ENCODE results near the gene SBNO2.

The SBNO2 gene

DNA sequence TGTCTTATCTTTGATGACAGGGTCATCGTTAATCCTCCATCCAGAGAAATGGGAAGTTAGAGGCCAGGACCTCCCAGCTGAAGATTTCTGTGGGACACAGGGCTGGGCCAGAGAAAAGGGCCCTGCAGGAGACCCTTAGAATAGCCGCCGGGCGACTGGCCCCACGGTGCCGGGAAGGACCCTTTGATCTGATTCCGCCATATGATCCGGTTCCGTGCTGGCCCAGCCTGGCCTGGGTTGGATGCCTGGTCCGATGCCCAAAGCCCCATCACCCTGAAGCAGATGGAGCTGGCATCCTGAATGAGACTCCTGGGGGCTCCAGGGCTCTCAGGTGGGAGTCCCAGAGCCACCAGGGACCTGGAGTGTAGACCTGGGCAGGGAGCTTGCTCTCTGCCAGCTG, 25.5 kb upstream of the SBNO2 start:
- Histone ChIP-seq H3K9ac (ENCODE audit: low read depth, low read length, poor library complexity, severe bottlenecking) (no peak overlapping the region), H3K4me1 (ENCODE audit: insufficient read depth, low read length, poor library complexity, severe bottlenecking) (peaks cover 10% of the 10 kb centered on the region), H3K36me3 (ENCODE audit: insufficient read depth, low read length) (no peaks in the 10 kb centered on the region), H2AFZ (ENCODE audit: low read length) (no peak overlapping the region), H3F3A (ENCODE audit: low read depth) (peaks cover 6% of the 10 kb centered on the region; the same call in 1 of the 2 replicates), H4K20me1 (ENCODE audit: insufficient read depth, low read length, poor library complexity, severe bottlenecking) (no peaks in the 10 kb centered on the region), H3K4me2 (ENCODE audit: low read depth, low read length, poor library complexity, severe bottlenecking) (no peak overlapping the region), H3K4me3 (ENCODE audit: low read length, poor library complexity, severe bottlenecking) (no peak overlapping the region), H3K79me2 (ENCODE audit: insufficient read depth, low read length) (no peaks in the 10 kb centered on the region), H3K27me3 (ENCODE audit: insufficient read depth, low read length, poor library complexity, severe bottlenecking) (no peaks in the 10 kb centered on the region), H3K9me2 (replicated peaks; ENCODE audit: low read depth, low read length) (no peaks in the 10 kb centered on the region), H3K9me3 (ENCODE audit: insufficient read depth, low read depth, low read length) (no peaks in the 10 kb centered on the region)
- TF ChIP-seq, protein P1, sequence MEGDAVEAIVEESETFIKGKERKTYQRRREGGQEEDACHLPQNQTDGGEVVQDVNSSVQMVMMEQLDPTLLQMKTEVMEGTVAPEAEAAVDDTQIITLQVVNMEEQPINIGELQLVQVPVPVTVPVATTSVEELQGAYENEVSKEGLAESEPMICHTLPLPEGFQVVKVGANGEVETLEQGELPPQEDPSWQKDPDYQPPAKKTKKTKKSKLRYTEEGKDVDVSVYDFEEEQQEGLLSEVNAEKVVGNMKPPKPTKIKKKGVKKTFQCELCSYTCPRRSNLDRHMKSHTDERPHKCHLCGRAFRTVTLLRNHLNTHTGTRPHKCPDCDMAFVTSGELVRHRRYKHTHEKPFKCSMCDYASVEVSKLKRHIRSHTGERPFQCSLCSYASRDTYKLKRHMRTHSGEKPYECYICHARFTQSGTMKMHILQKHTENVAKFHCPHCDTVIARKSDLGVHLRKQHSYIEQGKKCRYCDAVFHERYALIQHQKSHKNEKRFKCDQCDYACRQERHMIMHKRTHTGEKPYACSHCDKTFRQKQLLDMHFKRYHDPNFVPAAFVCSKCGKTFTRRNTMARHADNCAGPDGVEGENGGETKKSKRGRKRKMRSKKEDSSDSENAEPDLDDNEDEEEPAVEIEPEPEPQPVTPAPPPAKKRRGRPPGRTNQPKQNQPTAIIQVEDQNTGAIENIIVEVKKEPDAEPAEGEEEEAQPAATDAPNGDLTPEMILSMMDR (conservative IDR thresholded peaks at IDR 0.05; ENCODE audit: low read length) = no peak
- no peak for TF ChIP-seq EZH2phosphoT487 (IDR thresholded peaks at IDR 0.05; ENCODE audit: borderline replicate concordance)

DNA sequence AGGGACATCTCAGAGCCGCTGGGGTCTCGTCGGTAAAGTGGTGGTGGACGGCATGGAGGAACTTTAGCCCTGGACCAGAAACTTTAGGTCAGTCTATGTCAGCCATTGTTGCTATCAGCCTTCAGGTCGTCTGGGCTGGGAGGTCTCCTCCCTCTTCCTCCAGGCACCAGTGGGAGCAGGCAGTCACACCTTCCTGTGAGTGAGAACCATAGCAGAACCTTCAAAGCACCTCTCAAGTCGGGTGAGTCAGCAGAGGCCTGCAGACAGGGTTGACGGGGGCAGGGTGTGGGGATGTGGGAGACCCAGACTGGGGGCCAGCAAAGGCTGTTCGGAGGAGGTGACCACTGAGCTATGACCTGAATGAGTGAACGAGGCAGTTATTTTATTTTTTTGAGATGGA, 15.4 kb upstream of the SBNO2 start:
- Histone ChIP-seq H3K36me3 (ENCODE audit: insufficient read depth, low read length) (no peaks in the 10 kb centered on the region), H3K4me1 (ENCODE audit: insufficient read depth, low read length, poor library complexity, severe bottlenecking) (peaks cover 8% of the 10 kb centered on the region), H3K27me3 (ENCODE audit: insufficient read depth, low read length, poor library complexity, severe bottlenecking) (no peaks in the 10 kb centered on the region), H3K79me2 (ENCODE audit: insufficient read depth, low read length) (no peaks in the 10 kb centered on the region), H3K4me3 (ENCODE audit: low read length, poor library complexity, severe bottlenecking) (no peak overlapping the region), H2AFZ (ENCODE audit: low read length) (peak overlapping the region; percentile 85), H3K4me2 (ENCODE audit: low read depth, low read length, poor library complexity, severe bottlenecking) (peak overlapping the region; percentile 40), H4K20me1 (ENCODE audit: insufficient read depth, low read length, poor library complexity, severe bottlenecking) (no peaks in the 10 kb centered on the region), H3K9ac (ENCODE audit: low read depth, low read length, poor library complexity, severe bottlenecking) (peak overlapping the region; percentile 52), H3K9me2 (replicated peaks; ENCODE audit: low read depth, low read length) (no peaks in the 10 kb centered on the region), H3F3A (ENCODE audit: low read depth) (no peaks in the 10 kb centered on the region), H3K9me3 (ENCODE audit: insufficient read depth, low read depth, low read length) (no peaks in the 10 kb centered on the region)
- TF ChIP-seq EZH2phosphoT487 (IDR thresholded peaks at IDR 0.05; ENCODE audit: borderline replicate concordance) = no peak
- TF ChIP-seq, protein P1 (conservative IDR thresholded peaks at IDR 0.05; ENCODE audit: low read length) = no peak

DNA sequence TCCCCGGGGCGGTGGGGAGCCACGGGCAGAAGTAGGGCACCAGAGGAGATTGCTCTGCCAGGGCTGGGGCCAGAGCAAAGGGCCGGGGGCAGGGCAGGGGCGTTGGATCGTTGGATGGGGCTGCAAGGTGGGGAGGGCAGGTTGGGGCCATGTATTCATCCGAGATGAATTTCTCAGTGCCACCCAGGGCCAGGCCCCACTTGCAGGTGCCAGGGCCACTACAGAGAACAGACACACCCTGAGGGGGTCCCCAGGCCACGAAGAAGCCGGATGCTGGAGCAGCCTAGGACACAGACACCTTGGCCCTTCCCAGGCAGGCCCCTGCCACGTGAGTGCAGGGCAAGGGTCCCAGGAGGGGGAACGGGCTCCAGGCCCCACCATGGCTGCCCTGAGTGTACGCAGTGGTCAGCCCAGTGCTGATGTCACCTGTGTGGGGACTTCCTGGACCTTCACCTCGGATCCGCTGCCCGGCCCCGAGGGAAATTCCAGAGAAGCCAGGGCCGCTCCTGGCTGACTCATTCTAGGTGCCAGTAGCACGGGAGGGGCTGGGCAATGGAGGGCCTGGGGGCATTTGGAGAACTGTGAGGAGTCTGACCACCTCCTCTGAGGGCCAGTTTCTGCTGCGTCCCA, 9.6 kb upstream of the SBNO2 start:
- Histone ChIP-seq H2AFZ (ENCODE audit: low read length) (no peak overlapping the region), H3K27me3 (ENCODE audit: insufficient read depth, low read length, poor library complexity, severe bottlenecking) (no peaks in the 10 kb centered on the region), H3K4me1 (ENCODE audit: insufficient read depth, low read length, poor library complexity, severe bottlenecking) (no peaks in the 10 kb centered on the region), H3K79me2 (ENCODE audit: insufficient read depth, low read length) (no peaks in the 10 kb centered on the region), H3K36me3 (ENCODE audit: insufficient read depth, low read length) (no peaks in the 10 kb centered on the region), H3K4me3 (ENCODE audit: low read length, poor library complexity, severe bottlenecking) (no peak overlapping the region), H3K9ac (ENCODE audit: low read depth, low read length, poor library complexity, severe bottlenecking) (no peak overlapping the region), H3K4me2 (ENCODE audit: low read depth, low read length, poor library complexity, severe bottlenecking) (no peak overlapping the region), H4K20me1 (ENCODE audit: insufficient read depth, low read length, poor library complexity, severe bottlenecking) (no peaks in the 10 kb centered on the region), H3K9me2 (replicated peaks; ENCODE audit: low read depth, low read length) (no peaks in the 10 kb centered on the region), H3F3A (ENCODE audit: low read depth) (no peaks in the 10 kb centered on the region), H3K9me3 (ENCODE audit: insufficient read depth, low read depth, low read length) (no peaks in the 10 kb centered on the region)
- TF ChIP-seq, protein P1 (conservative IDR thresholded peaks at IDR 0.05; ENCODE audit: low read length) = no peak
- no peak for TF ChIP-seq EZH2phosphoT487 (IDR thresholded peaks at IDR 0.05; ENCODE audit: borderline replicate concordance)

Data from Loucy (cell line).